ENCODE data around the gene ANTXR2.

Gene ANTXR2

GRCh38 chr4:80069108-80069836, 3.8 kb downstream of the ANTXR2 start:
- DNase-seq = no peak

GRCh38 chr4:80065601-80066000, 7.4 kb downstream of the ANTXR2 start:
- no peak for DNase-seq

GRCh38 chr4:80062527-80062926, 10.5 kb downstream of the ANTXR2 start:
- DNase-seq = no peak

- no peak for DNase-seq
These were observed 12.2 kb downstream of the ANTXR2 start for GRCh38 chr4:80060804-80061203.

- peak; percentile 86 to 92 for DNase-seq
These were observed 14.3 kb downstream of the ANTXR2 start for GRCh38 chr4:80058740-80059139.

- DNase-seq = no peak
These were observed 18.7 kb downstream of the ANTXR2 start for GRCh38 chr4:80054375-80054774.

- DNase-seq = no peak
These were observed 19.7 kb downstream of the ANTXR2 start for GRCh38 chr4:80053140-80053910.

GRCh38 chr4:80049813-80050534, 23.1 kb downstream of the ANTXR2 start:
- no peak for DNase-seq

- DNase-seq = no peak
These were observed 23.6 kb downstream of the ANTXR2 start for GRCh38 chr4:80049402-80049801.

- peak; percentile 57 to 74 for DNase-seq
These were observed 27.2 kb downstream of the ANTXR2 start for GRCh38 chr4:80045786-80046185.

- DNase-seq = no peak
These were observed 29.5 kb downstream of the ANTXR2 start for GRCh38 chr4:80043541-80043940.

- no peak for DNase-seq
These were observed 30.2 kb downstream of the ANTXR2 start for GRCh38 chr4:80042821-80043220.

GRCh38 chr4:80037864-80038263, 35.2 kb downstream of the ANTXR2 start:
- no peak for DNase-seq

- DNase-seq = peak; percentile 0 to 39
These were observed 35.9 kb downstream of the ANTXR2 start for GRCh38 chr4:80036949-80037685.

- DNase-seq = no peak
These were observed 36.7 kb downstream of the ANTXR2 start for GRCh38 chr4:80036306-80036705.

GRCh38 chr4:80035336-80035735, 37.7 kb downstream of the ANTXR2 start:
- no peak for DNase-seq

GRCh38 chr4:80033581-80033980, 39.4 kb downstream of the ANTXR2 start:
- no peak for DNase-seq

- no peak for DNase-seq
These were observed 43.7 kb downstream of the ANTXR2 start for GRCh38 chr4:80029364-80029763.

GRCh38 chr4:80027611-80028010, 45.4 kb downstream of the ANTXR2 start:
- no peak for DNase-seq

GRCh38 chr4:80026100-80026499, 46.9 kb downstream of the ANTXR2 start:
- no peak for DNase-seq

- no peak for DNase-seq
These were observed 48.7 kb downstream of the ANTXR2 start for GRCh38 chr4:80024335-80024734.

- no peak for DNase-seq
These were observed 50.7 kb downstream of the ANTXR2 start for GRCh38 chr4:80022282-80022681.

All from inflammatory macrophage (primary cell).